Measurements from ENCODE around the gene PADI3. TPM values are rescaled to one million over a fixed set of nuclear protein-coding genes. Genes with fewer than 3 reads are reported as not detected.
"Not testable (repeated sequence)": the region's sequence is repeated elsewhere in the genome, so short reads cannot be mapped to it uniquely, and the experiment has no call there.

PADI3 gene
- total RNA-seq, 3 donors from 2014 or later (not counting 1 experiment from before 2014, with no cell fraction given): not detected

GRCh38 chr1:17237561-17237903 lies 11.4 kb upstream of the PADI3 start:
- intact Hi-C loops (cut with micrococcal nuclease): loop anchor here (1.0 to 5.0 kb wide), 2 partner anchors 112 to 285 kb away; no protein-coding TSS in a partner anchor
- H3K36me3 ChIP-seq (ENCODE audit: control insufficient read depth, insufficient read depth, low read length): no peaks in the 10 kb centered on the region
- H3K4me3 ChIP-seq (ENCODE audit: low read length): no peak overlapping the region
- H3K27ac ChIP-seq (ENCODE audit: low read length): no peak overlapping the region
- no peak for DNase-seq
- H3K4me3 Mint-ChIP-seq: no peak overlapping the region
- no peak overlapping the region for H3K27ac Mint-ChIP-seq
- no peak for TF ChIP-seq CTCF (IDR thresholded peaks at IDR 0.05)
- H3K4me1 Mint-ChIP-seq: no peaks in the 10 kb centered on the region
- H3K27me3 Mint-ChIP-seq (ENCODE audit: low read depth in 2 of 2): peaks cover 0 to 4% of the 10 kb centered on the region in 2 donors
- H3K9me3 ChIP-seq (ENCODE audit: control insufficient read depth, insufficient read depth, low read length): no peaks in the 10 kb centered on the region
- H3K4me1 ChIP-seq (ENCODE audit: control insufficient read depth, insufficient read depth, low read length): no peaks in the 10 kb centered on the region
- H3K27me3 ChIP-seq (ENCODE audit: control insufficient read depth, insufficient read depth, low read length): no peaks in the 10 kb centered on the region
- no peak for ATAC-seq
- WGBS (ENCODE audit: insufficient coverage): 78% methylated on average over 3 of the region's 4 CpGs
- H3K9me3 Mint-ChIP-seq: no peaks in the 10 kb centered on the region
- H3K36me3 Mint-ChIP-seq: no peaks in the 10 kb centered on the region

- intact Hi-C loops (cut with micrococcal nuclease): loop anchor here (5.0 kb wide), 1 partner anchor 287 kb away; no protein-coding TSS in a partner anchor
- Mint-ChIP-seq H3K4me3 (no peak overlapping the region), H3K27ac (no peak overlapping the region), H3K27me3 (ENCODE audit: low read depth in 2 of 2) (peaks cover 0 to 4% of the 10 kb centered on the region in 2 donors), H3K4me1 (no peaks in the 10 kb centered on the region), H3K9me3 (no peaks in the 10 kb centered on the region), H3K36me3 (no peaks in the 10 kb centered on the region)
- Histone ChIP-seq H3K4me3 (ENCODE audit: low read length) (no peak overlapping the region), H3K27me3 (ENCODE audit: control insufficient read depth, insufficient read depth, low read length) (no peaks in the 10 kb centered on the region), H3K4me1 (ENCODE audit: control insufficient read depth, insufficient read depth, low read length) (no peaks in the 10 kb centered on the region), H3K27ac (ENCODE audit: low read length) (no peak overlapping the region), H3K36me3 (ENCODE audit: control insufficient read depth, insufficient read depth, low read length) (no peaks in the 10 kb centered on the region), H3K9me3 (ENCODE audit: control insufficient read depth, insufficient read depth, low read length) (no peaks in the 10 kb centered on the region)
- DNase-seq (peak in 1 of 2 donors; percentile 16), ATAC-seq (peak in 1 of 3 donors; percentile 50)
- WGBS (ENCODE audit: insufficient coverage): 48% methylated on average over 1 of the region's 1 CpG
- TF ChIP-seq CTCF (IDR thresholded peaks at IDR 0.05): no peak
Measured at GRCh38 chr1:17239420-17239819, 9.5 kb upstream of the PADI3 start.

- H3K36me3 ChIP-seq (ENCODE audit: control insufficient read depth, insufficient read depth, low read length); DNase-seq; H3K27ac ChIP-seq (ENCODE audit: low read length); H3K9me3 ChIP-seq (ENCODE audit: control insufficient read depth, insufficient read depth, low read length); intact Hi-C loops (cut with micrococcal nuclease); ATAC-seq; H3K4me3 Mint-ChIP-seq; H3K4me1 Mint-ChIP-seq; H3K27me3 Mint-ChIP-seq (ENCODE audit: low read depth in 2 of 2); H3K36me3 Mint-ChIP-seq; H3K9me3 Mint-ChIP-seq; H3K27me3 ChIP-seq (ENCODE audit: control insufficient read depth, insufficient read depth, low read length); H3K4me3 ChIP-seq (ENCODE audit: low read length); H3K27ac Mint-ChIP-seq; H3K4me1 ChIP-seq (ENCODE audit: control insufficient read depth, insufficient read depth, low read length): not testable (repeated sequence)
- 70% methylated on average over 26 of the region's 28 CpGs for WGBS (ENCODE audit: insufficient coverage)
Measured at GRCh38 chr1:17241011-17241779, 7.7 kb upstream of the PADI3 start.

- ATAC-seq; H3K27ac Mint-ChIP-seq; H3K36me3 Mint-ChIP-seq; H3K36me3 ChIP-seq (ENCODE audit: control insufficient read depth, insufficient read depth, low read length); H3K9me3 Mint-ChIP-seq; H3K27ac ChIP-seq (ENCODE audit: low read length); DNase-seq; H3K9me3 ChIP-seq (ENCODE audit: control insufficient read depth, insufficient read depth, low read length); H3K27me3 Mint-ChIP-seq (ENCODE audit: low read depth in 2 of 2); H3K4me1 Mint-ChIP-seq; H3K4me3 ChIP-seq (ENCODE audit: low read length); H3K27me3 ChIP-seq (ENCODE audit: control insufficient read depth, insufficient read depth, low read length); H3K4me3 Mint-ChIP-seq; intact Hi-C loops (cut with micrococcal nuclease); H3K4me1 ChIP-seq (ENCODE audit: control insufficient read depth, insufficient read depth, low read length): not testable (repeated sequence)
- WGBS (ENCODE audit: insufficient coverage): 85% methylated on average over 11 of the region's 11 CpGs
Measured at GRCh38 chr1:17241780-17242074, 7.2 kb upstream of the PADI3 start.

All from natural killer cell (primary cell).